ENCODE data around the gene IL34. TPM values are rescaled to one million over a fixed set of nuclear protein-coding genes. Genes with fewer than 3 reads are reported as not detected.

The IL34 gene
- polyA plus RNA-seq, 1 of the 3 experiments (the other 2 are of a cell fraction): 0.18 TPM

DNA sequence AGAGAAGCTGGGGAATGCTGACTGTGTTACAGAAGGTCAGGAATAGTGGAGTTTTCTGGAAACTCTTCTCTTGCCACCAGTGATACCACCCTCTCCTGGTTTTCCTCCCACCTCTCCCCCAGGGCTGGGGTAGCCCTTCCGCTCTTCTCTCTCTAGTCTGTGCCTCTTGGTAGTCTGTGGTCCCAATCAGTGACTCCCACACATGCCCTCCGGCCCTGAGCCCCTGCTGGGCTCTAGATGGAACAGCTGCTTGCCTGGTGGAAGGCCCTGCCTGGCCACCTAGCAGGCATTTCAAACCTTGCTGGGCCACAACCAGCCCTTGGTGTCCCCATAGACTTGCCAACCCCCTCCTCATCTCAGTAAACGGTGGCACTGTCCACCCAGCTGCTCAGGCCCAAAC lies 54.7 kb downstream of the IL34 start:
- H4K20me1 ChIP-seq (ENCODE audit: insufficient read depth): no peaks in the 10 kb centered on the region
- no peak for TF ChIP-seq SIN3A (IDR thresholded peaks at IDR 0.05; ENCODE audit: borderline replicate concordance, low read depth, low read length)
- TF ChIP-seq NRF1 (IDR thresholded peaks at IDR 0.05; ENCODE audit: low read depth, low read length): no peak
- no peak for TF ChIP-seq CHD2 (IDR thresholded peaks at IDR 0.05; ENCODE audit: low read length, partially characterized antibody)
- TF ChIP-seq IRF3 (IDR thresholded peaks at IDR 0.05; ENCODE audit: low read depth, low read length): no peak
- TF ChIP-seq, protein P1, sequence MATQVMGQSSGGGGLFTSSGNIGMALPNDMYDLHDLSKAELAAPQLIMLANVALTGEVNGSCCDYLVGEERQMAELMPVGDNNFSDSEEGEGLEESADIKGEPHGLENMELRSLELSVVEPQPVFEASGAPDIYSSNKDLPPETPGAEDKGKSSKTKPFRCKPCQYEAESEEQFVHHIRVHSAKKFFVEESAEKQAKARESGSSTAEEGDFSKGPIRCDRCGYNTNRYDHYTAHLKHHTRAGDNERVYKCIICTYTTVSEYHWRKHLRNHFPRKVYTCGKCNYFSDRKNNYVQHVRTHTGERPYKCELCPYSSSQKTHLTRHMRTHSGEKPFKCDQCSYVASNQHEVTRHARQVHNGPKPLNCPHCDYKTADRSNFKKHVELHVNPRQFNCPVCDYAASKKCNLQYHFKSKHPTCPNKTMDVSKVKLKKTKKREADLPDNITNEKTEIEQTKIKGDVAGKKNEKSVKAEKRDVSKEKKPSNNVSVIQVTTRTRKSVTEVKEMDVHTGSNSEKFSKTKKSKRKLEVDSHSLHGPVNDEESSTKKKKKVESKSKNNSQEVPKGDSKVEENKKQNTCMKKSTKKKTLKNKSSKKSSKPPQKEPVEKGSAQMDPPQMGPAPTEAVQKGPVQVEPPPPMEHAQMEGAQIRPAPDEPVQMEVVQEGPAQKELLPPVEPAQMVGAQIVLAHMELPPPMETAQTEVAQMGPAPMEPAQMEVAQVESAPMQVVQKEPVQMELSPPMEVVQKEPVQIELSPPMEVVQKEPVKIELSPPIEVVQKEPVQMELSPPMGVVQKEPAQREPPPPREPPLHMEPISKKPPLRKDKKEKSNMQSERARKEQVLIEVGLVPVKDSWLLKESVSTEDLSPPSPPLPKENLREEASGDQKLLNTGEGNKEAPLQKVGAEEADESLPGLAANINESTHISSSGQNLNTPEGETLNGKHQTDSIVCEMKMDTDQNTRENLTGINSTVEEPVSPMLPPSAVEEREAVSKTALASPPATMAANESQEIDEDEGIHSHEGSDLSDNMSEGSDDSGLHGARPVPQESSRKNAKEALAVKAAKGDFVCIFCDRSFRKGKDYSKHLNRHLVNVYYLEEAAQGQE (IDR thresholded peaks at IDR 0.05; ENCODE audit: low read depth, low read length): no peak
- TF ChIP-seq FOSL2 (IDR thresholded peaks at IDR 0.05; ENCODE audit: borderline replicate concordance, low read depth): no peak
- no peak for TF ChIP-seq RCOR1 (IDR thresholded peaks at IDR 0.05; ENCODE audit: low read length)
- TF ChIP-seq, protein P2, sequence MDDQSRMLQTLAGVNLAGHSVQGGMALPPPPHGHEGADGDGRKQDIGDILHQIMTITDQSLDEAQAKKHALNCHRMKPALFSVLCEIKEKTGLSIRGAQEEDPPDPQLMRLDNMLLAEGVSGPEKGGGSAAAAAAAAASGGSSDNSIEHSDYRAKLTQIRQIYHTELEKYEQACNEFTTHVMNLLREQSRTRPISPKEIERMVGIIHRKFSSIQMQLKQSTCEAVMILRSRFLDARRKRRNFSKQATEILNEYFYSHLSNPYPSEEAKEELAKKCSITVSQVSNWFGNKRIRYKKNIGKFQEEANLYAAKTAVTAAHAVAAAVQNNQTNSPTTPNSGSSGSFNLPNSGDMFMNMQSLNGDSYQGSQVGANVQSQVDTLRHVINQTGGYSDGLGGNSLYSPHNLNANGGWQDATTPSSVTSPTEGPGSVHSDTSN (IDR thresholded peaks at IDR 0.05): no peak
- no peak for TF ChIP-seq CTCF (IDR thresholded peaks at IDR 0.05)
- TF ChIP-seq RXRA (IDR thresholded peaks at IDR 0.05; ENCODE audit: borderline replicate concordance, low read depth): no peak
- TF ChIP-seq TEAD4 (IDR thresholded peaks at IDR 0.05; ENCODE audit: borderline replicate concordance, insufficient read depth): no peak
- no peak for TF ChIP-seq YY1 (IDR thresholded peaks at IDR 0.05; ENCODE audit: low read depth)
- TF ChIP-seq GATA2 (CRISPR knock-in tag; IDR thresholded peaks at IDR 0.05): no peak
- TF ChIP-seq, protein P3, sequence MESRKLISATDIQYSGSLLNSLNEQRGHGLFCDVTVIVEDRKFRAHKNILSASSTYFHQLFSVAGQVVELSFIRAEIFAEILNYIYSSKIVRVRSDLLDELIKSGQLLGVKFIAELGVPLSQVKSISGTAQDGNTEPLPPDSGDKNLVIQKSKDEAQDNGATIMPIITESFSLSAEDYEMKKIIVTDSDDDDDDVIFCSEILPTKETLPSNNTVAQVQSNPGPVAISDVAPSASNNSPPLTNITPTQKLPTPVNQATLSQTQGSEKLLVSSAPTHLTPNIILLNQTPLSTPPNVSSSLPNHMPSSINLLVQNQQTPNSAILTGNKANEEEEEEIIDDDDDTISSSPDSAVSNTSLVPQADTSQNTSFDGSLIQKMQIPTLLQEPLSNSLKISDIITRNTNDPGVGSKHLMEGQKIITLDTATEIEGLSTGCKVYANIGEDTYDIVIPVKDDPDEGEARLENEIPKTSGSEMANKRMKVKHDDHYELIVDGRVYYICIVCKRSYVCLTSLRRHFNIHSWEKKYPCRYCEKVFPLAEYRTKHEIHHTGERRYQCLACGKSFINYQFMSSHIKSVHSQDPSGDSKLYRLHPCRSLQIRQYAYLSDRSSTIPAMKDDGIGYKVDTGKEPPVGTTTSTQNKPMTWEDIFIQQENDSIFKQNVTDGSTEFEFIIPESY (IDR thresholded peaks at IDR 0.05; ENCODE audit: borderline replicate concordance, low read depth): no peak
- H3F3A ChIP-seq (replicated peaks; ENCODE audit: insufficient read depth): peaks cover 14% of the 10 kb centered on the region
- no peaks in the 10 kb centered on the region for H3K27me3 ChIP-seq (ENCODE audit: insufficient read depth)
- H3K36me3 ChIP-seq (replicated peaks in 1 of 2; ENCODE audit: control insufficient read depth in 1 of 2, insufficient read depth in 2 of 2, low read length in 1 of 2): no peaks in the 10 kb centered on the region
- no peaks in the 10 kb centered on the region for H3K79me2 ChIP-seq (ENCODE audit: insufficient read depth)
- CTCF ChIA-PET: interaction anchor here (0.8 to 1.7 kb wide), 3 partner anchors 11 to 99 kb away, joined by 3 read pairs; no protein-coding TSS in a partner anchor
- peaks cover 40 to 82% of the 10 kb centered on the region in 2 experiments; a peak in 3 of 4 replicates for H3K4me1 ChIP-seq (ENCODE audit: control insufficient read depth in 1 of 2, insufficient read depth in 2 of 2, low read depth in 1 of 2, low read length in 1 of 2)
- no peak overlapping the region for H3K4me2 ChIP-seq
- 96% methylated on average over 3 of the region's 3 CpGs for WGBS (ENCODE audit: low lambda C conversion rate)
- no peaks in the 10 kb centered on the region for H3K9me2 ChIP-seq
- no peak overlapping the region for H3K9ac ChIP-seq
- POLR2A ChIA-PET: interaction anchor here (0.6 to 0.8 kb wide), 2 partner anchors 16 to 39 kb away, joined by 3 read pairs; no protein-coding TSS in a partner anchor
- H3K27ac ChIP-seq (ENCODE audit: low read depth in 2 of 2, low read length in 1 of 2): peak overlapping the region in 1 of 2 experiments; percentile 96; a peak in 2 of 4 replicates
- H3K9me3 ChIP-seq: no peaks in the 10 kb centered on the region
- H2AFZ ChIP-seq (ENCODE audit: low read depth): no peak overlapping the region
- DNase-seq: no peak
- H3K4me3 ChIP-seq (ENCODE audit: low read depth in 2 of 2, low read length in 1 of 2): no peak overlapping the region

All from SK-N-SH (cell line).